ENCODE measurements around the gene SORCS2. TPM values are rescaled to one million over a fixed set of nuclear protein-coding genes. Genes with fewer than 3 reads are reported as not detected.

SORCS2 gene
- total RNA-seq, 1 experiment from 2014 or later, result 0.06 TPM

DNA sequence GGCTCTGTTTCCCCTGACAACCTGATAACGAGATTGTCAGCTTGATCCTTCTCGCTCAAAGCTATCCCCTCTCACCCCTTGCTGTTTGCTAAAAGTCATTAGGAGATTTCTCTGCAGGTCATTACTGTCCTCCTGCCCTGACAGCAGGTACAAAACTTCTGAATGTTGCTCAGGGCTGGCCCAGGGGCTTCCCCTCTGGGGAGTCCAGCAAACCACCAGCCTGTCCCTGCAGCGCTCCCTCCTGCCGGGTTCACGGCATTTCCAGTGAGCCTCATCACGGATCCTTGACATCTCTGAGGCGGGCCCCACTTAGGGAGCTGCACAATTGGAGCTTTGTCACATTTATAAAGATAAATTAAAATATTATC is 5.2 kb upstream of the SORCS2 start:
- TF ChIP-seq, protein P1, sequence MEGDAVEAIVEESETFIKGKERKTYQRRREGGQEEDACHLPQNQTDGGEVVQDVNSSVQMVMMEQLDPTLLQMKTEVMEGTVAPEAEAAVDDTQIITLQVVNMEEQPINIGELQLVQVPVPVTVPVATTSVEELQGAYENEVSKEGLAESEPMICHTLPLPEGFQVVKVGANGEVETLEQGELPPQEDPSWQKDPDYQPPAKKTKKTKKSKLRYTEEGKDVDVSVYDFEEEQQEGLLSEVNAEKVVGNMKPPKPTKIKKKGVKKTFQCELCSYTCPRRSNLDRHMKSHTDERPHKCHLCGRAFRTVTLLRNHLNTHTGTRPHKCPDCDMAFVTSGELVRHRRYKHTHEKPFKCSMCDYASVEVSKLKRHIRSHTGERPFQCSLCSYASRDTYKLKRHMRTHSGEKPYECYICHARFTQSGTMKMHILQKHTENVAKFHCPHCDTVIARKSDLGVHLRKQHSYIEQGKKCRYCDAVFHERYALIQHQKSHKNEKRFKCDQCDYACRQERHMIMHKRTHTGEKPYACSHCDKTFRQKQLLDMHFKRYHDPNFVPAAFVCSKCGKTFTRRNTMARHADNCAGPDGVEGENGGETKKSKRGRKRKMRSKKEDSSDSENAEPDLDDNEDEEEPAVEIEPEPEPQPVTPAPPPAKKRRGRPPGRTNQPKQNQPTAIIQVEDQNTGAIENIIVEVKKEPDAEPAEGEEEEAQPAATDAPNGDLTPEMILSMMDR (conservative IDR thresholded peaks at IDR 0.05; ENCODE audit: low read depth, low read length), result no peak
- Histone ChIP-seq H3K36me3 (ENCODE audit: insufficient read depth, low read length, poor library complexity, severe bottlenecking) (no peaks in the 10 kb centered on the region), H3K27ac (ENCODE audit: low read depth, low read length, poor library complexity, severe bottlenecking) (no peak overlapping the region), H3K27me3 (replicated peaks; ENCODE audit: insufficient read depth, low read depth, low read length, poor library complexity) (peaks cover 57% of the 10 kb centered on the region), H3K4me3 (ENCODE audit: low read depth, low read length, poor library complexity, severe bottlenecking) (no peak overlapping the region), H3K9me3 (ENCODE audit: low read depth, low read length, poor library complexity, severe bottlenecking) (no peaks in the 10 kb centered on the region), H3K4me1 (ENCODE audit: insufficient read depth, low read length, poor library complexity, severe bottlenecking) (no peaks in the 10 kb centered on the region)
- POLR2A ChIA-PET (ENCODE audit: low non-redundant PET), result no interaction called here
- CTCF ChIA-PET, result no interaction called here
- intact Hi-C loops (cut with micrococcal nuclease; ENCODE audit: unreplicated experiment), result no loop called here
- BruUV-seq (replicated peaks), result no TSS peak
- DNase-seq (ENCODE audit: low spot score), result no peak

GRCh38 chr4:7187691-7188090 is 4.6 kb upstream of the SORCS2 start:
- H3K4me1 ChIP-seq (ENCODE audit: insufficient read depth, low read length, poor library complexity, severe bottlenecking), result no peaks in the 10 kb centered on the region
- no peaks in the 10 kb centered on the region for H3K9me3 ChIP-seq (ENCODE audit: low read depth, low read length, poor library complexity, severe bottlenecking)
- TF ChIP-seq, protein P1 (conservative IDR thresholded peaks at IDR 0.05; ENCODE audit: low read depth, low read length), result no peak
- TF ChIP-seq EZH2 (IDR thresholded peaks at IDR 0.05; ENCODE audit: borderline replicate concordance, low read depth, low read length, poor library complexity, severe bottlenecking), result no peak
- intact Hi-C loops (cut with micrococcal nuclease; ENCODE audit: unreplicated experiment), result no loop called here
- ChIA-PET CTCF (no interaction called here), POLR2A (ENCODE audit: low non-redundant PET) (no interaction called here)
- no peak for DNase-seq (ENCODE audit: low spot score)
- no TSS peak for BruUV-seq (replicated peaks)
- no peaks in the 10 kb centered on the region for H3K36me3 ChIP-seq (ENCODE audit: insufficient read depth, low read length, poor library complexity, severe bottlenecking)
- peaks cover 58% of the 10 kb centered on the region for H3K27me3 ChIP-seq (replicated peaks; ENCODE audit: insufficient read depth, low read depth, low read length, poor library complexity)
- no peak overlapping the region for H3K27ac ChIP-seq (ENCODE audit: low read depth, low read length, poor library complexity, severe bottlenecking)
- H3K4me3 ChIP-seq (ENCODE audit: low read depth, low read length, poor library complexity, severe bottlenecking), result no peak overlapping the region

DNA sequence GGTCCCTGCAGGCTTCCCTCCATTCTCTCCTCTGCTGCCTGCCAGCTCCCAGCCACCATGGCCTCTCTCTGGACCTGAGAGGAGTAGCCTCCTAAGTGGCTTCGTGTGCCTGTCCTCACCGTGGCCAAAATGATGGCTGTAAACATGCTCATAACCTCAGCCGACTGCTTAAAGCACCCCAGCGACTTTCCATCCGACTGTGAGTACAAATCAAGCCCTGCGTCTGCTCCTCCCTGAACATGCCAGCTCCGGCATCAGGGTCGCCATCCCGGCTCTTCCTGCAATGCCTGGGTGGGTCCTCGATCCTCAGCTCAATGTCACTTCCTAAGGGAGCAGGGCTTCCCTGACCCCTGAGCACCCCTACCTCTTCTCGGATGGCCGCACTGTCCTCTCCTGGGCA is 3.3 kb upstream of the SORCS2 start:
- Histone ChIP-seq H3K27ac (ENCODE audit: low read depth, low read length, poor library complexity, severe bottlenecking) (no peak overlapping the region), H3K4me3 (ENCODE audit: low read depth, low read length, poor library complexity, severe bottlenecking) (no peak overlapping the region), H3K36me3 (ENCODE audit: insufficient read depth, low read length, poor library complexity, severe bottlenecking) (no peaks in the 10 kb centered on the region), H3K27me3 (replicated peaks; ENCODE audit: insufficient read depth, low read depth, low read length, poor library complexity) (peaks cover 71% of the 10 kb centered on the region), H3K9me3 (ENCODE audit: low read depth, low read length, poor library complexity, severe bottlenecking) (no peaks in the 10 kb centered on the region), H3K4me1 (ENCODE audit: insufficient read depth, low read length, poor library complexity, severe bottlenecking) (peaks cover 12% of the 10 kb centered on the region)
- intact Hi-C loops (cut with micrococcal nuclease; ENCODE audit: unreplicated experiment), result no loop called here
- ChIA-PET POLR2A (ENCODE audit: low non-redundant PET) (no interaction called here), CTCF (no interaction called here)
- BruUV-seq (replicated peaks), result no TSS peak
- DNase-seq (ENCODE audit: low spot score), result no peak
- no peak for TF ChIP-seq EZH2 (IDR thresholded peaks at IDR 0.05; ENCODE audit: borderline replicate concordance, low read depth, low read length, poor library complexity, severe bottlenecking)
- TF ChIP-seq, protein P1 (conservative IDR thresholded peaks at IDR 0.05; ENCODE audit: low read depth, low read length), result no peak

Data from A673 (cell line).